GM21825 (cell line): Measurements from ENCODE around the gene FGF4.

Source experiments
- ATAC-seq: cut with Tn5 transposase; IDR thresholded peaks from one replicate; pipeline ENCODE4 v1.9.1; 2021; ENCODE audit warnings: mild to moderate bottlenecking, moderate library complexity; ENCODE audit not compliant: unreplicated experiment

Gene FGF4

DNA sequence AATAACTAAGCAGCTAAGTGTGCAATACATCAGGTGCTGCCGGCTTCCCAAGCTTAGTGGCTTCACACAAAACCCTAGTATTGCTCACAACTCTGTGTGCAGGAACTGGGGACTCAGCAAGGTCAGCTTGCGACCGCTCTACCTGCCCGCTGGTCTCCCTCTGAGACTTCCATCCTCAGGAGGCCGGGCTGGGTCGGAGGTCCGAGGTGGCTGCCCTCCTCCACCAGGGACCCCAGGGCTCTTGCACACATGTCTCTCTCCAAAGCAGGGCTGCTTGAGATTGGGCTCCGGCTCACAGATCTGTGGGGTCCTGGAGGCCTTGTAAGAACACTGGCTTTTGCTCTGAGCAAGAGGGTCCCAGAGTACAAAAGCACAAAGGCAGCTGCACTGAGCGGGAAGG, 45.9 kb downstream of the FGF4 start:
- ATAC-seq: no peak

DNA sequence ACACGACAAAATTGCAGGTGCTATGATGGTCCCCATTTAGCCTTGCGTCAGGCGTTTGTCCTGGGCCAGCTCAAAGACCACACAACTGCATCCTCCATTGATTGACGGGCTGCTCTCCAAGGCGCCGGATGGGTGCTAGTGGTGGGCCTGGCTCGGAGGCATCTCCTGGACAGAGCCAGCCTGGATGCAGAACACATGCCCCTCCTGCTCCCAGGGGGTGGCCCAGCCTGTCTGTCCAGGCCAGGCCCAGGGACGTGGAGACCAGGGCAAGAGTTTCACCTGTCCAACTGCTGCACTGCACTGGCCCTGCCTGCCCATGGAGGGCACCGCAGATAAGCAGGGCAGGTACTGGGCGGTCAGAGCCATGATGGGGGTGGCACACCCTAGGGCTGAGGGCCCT, 47.9 kb downstream of the FGF4 start:
- ATAC-seq: no peak

DNA sequence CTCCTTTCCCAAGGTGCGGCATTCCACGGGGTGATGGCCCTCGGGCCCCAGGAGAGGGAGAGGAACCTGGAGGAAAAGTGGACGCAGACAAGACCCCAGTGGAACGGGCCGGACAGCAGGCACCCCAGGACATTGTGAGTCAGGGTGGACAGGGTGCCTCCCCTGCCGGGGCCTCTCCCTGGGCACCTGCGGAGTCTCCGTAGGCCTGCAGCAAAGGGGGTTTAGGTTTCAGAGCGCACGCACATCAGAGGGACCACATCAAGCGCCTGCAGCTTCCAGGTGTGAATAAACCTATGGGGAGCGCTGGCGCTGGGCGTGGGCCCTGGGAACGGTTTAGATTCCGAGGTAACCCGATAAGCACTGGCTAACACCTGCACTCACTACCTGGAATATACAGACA, 48.7 kb downstream of the FGF4 start:
- ATAC-seq: no peak

DNA sequence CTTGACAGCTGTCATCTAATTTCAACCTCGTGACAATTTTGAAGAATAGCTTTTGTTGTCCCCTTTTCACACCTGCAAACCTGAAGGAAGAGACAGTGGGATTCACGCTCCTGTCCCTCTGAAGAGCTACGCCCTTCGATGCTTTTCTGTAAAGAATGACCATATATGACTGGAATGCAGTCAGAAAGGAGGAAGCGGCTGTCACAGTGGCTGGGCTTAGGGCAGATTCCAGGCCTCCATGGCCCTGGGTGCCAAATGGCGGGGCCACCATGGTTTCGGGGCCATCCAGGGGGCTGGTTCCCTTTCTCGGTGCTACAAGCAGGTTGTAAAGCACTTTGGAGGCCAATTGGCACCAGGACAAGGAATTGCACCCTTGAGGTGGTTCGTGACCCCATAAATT, 49.1 kb downstream of the FGF4 start:
- no peak for ATAC-seq

DNA sequence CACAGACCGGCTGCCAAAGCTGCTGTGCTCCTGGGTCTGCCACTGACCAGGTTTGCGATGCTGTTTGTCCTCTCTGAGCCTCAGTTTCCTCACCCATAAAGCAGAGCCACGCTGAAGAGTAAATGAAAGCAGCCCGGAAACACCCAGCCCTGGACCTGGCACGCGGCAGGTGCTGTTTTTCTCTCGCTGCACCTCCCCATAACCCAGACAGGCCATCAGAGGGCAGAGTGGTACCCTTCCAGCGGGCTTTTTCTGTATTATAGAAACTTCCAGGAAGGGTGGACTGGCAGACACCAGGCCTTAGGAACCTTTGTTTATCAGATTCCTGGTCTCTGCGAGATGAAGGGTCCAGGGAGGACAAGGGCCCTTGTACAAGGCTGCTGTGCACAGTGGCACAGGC, 53.4 kb downstream of the FGF4 start:
- ATAC-seq: no peak

DNA sequence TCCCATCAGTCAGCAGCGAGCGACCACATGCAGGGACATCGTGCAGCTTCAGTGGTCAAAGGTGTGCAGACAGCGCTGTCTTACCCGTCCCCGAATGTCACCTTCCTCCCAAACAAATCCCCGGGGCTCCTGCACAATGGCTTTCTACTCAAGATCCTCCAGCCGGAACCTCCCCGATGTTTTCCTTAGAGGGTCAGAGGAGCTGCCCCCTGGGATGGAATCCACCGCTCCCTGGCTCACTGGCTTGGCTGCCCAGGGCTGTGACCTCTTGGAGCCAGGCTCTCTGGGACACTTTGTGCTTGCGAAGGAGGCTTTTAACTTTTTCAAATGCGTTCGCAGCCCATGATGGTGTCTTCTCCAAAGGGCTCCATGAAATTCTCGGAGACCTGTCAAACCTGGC, 54.0 kb downstream of the FGF4 start:
- ATAC-seq: no peak
